AG04450 (cell line): ENCODE measurements around the gene CDHR5. TPM values are rescaled to one million over a fixed set of nuclear protein-coding genes. Genes with fewer than 3 reads are reported as not detected.

Experiments used
- CTCF ChIA-PET: fragments of 300-600, 350-600 bp; formaldehyde crosslinking; extraction: SDS; loops from one replicate; lab custom pipeline; 2022; ENCODE audit warnings: antibody characterized with exemption, inconsistent platforms; lab: Charles Lee
- POLR2A ChIA-PET: fragments of 350-600 bp; formaldehyde crosslinking; extraction: SDS; loops from one replicate; lab custom pipeline; 2021; ENCODE audit warnings: antibody characterized with exemption, inconsistent platforms; lab: Yijun Ruan, JAX
- DNase-seq: peaks from one replicate; pipeline ENCODE4 v3.0.0-alpha.2; 2011; ENCODE audit warnings: low read depth, low spot score
- H3K27ac ChIP-seq: one replicate; pipeline ENCODE4 v1.5.1; 2012; ENCODE audit warnings: low read depth, low read length, control low read depth
- H3K27me3 ChIP-seq: one replicate; pipeline ENCODE4 v1.6.0; 2012; ENCODE audit warnings: low read length; ENCODE audit not compliant: control insufficient read depth, insufficient read depth
- H3K4me3 ChIP-seq: 2 replicates; pipeline ENCODE4 v1.5.1; 2011; ENCODE audit warnings: mild to moderate bottlenecking, low read depth, low read length, control low read depth
- H3K9me3 ChIP-seq: 2 replicates; pipeline ENCODE4 v1.5.1; 2012; ENCODE audit warnings: low read length; ENCODE audit not compliant: control insufficient read depth, insufficient read depth
- polyA plus RNA-seq: library from polyadenylated mRNA; depleted of rRNA; stranded (reverse); fragments of >200 nt; gene quantifications from 2 replicates; pipeline ENCODE4 v1.2.3, GENCODE V29; 2011
- TF ChIP-seq, protein P1 (sequence below): IDR thresholded peaks from 2 replicates; pipeline ENCODE4 v1.5.1; 2011; ENCODE audit warnings: low read depth, low read length, control low read depth, inconsistent platforms

CDHR5 gene
- polyA plus RNA-seq, 1 experiment = not detected

DNA sequence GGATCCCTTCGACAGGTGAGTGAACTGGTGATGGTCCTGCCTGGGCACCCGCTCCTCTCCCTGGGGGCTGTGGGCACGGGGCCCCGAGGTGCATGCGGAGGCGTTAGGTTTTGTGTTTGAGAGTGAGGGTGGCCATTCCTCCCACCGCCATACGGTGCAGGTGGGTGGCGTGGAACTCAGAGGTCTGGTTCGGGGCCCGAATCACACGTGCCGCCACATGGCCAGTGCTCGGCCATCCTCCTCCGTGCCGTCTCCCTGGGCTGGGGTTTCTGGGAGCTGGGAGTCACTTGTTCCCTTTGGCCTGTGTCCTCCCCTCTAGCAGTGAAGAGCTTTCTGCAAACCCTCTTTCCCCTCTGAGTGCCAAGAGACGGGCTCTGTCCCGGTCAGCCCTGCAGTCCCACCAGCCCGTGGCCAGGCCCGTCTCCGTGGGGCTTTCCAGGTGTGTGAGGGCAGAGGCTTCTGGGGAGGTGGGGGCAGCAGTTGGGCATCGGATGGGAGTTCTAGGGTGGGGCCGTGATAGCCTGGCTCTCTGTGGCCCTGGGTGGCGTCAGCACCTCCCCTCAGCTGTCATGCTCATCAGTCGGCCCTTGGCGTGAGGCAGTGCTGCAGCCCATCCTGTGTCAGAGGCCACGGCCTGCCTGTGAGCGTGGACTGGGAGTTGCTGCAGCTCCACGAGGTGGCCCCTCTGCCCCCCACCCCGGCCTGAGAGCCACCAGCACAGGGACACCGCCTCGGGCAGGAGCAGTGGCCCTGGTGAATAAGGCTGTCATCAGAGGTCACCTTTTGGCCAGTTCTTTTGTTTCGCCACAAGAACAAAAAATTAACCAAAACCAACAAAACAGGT is 19.2 kb downstream of the CDHR5 start:
- POLR2A ChIA-PET = no interaction called here
- no peak for DNase-seq
- TF ChIP-seq, protein P1, sequence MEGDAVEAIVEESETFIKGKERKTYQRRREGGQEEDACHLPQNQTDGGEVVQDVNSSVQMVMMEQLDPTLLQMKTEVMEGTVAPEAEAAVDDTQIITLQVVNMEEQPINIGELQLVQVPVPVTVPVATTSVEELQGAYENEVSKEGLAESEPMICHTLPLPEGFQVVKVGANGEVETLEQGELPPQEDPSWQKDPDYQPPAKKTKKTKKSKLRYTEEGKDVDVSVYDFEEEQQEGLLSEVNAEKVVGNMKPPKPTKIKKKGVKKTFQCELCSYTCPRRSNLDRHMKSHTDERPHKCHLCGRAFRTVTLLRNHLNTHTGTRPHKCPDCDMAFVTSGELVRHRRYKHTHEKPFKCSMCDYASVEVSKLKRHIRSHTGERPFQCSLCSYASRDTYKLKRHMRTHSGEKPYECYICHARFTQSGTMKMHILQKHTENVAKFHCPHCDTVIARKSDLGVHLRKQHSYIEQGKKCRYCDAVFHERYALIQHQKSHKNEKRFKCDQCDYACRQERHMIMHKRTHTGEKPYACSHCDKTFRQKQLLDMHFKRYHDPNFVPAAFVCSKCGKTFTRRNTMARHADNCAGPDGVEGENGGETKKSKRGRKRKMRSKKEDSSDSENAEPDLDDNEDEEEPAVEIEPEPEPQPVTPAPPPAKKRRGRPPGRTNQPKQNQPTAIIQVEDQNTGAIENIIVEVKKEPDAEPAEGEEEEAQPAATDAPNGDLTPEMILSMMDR = no peak
- CTCF ChIA-PET = no interaction called here
- Histone ChIP-seq H3K9me3 (no peaks in the 10 kb centered on the region; the same call in 1 of the 2 replicates), H3K27ac (no peak overlapping the region), H3K4me3 (no peak overlapping the region), H3K27me3 (no peaks in the 10 kb centered on the region)

DNA sequence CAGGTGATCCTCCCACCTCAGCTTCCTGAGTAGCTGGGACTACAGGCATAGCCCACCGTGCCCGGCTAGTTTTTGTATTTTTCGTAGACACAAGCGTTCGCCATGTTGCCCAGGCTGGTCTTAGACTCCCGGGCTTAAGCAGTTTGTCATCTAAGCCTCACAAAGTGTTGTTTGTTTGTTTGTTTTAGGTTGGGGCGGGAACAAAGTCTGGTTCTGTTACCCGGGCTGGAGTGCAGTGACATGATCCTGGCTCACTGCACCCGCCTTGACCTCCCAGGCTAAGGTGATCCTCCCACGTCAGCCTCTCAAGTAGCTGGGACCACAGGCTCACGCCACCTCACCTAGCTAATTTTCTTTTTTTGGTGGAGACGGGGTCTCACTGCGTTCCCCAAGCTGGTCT is 21.6 kb downstream of the CDHR5 start:
- Histone ChIP-seq H3K4me3 (no peak overlapping the region), H3K9me3 (no peaks in the 10 kb centered on the region; the same call in 1 of the 2 replicates), H3K27me3 (no peaks in the 10 kb centered on the region), H3K27ac (no peak overlapping the region)
- no peak for DNase-seq
- POLR2A ChIA-PET = no interaction called here
- CTCF ChIA-PET = no interaction called here
- TF ChIP-seq, protein P1 = no peak

DNA sequence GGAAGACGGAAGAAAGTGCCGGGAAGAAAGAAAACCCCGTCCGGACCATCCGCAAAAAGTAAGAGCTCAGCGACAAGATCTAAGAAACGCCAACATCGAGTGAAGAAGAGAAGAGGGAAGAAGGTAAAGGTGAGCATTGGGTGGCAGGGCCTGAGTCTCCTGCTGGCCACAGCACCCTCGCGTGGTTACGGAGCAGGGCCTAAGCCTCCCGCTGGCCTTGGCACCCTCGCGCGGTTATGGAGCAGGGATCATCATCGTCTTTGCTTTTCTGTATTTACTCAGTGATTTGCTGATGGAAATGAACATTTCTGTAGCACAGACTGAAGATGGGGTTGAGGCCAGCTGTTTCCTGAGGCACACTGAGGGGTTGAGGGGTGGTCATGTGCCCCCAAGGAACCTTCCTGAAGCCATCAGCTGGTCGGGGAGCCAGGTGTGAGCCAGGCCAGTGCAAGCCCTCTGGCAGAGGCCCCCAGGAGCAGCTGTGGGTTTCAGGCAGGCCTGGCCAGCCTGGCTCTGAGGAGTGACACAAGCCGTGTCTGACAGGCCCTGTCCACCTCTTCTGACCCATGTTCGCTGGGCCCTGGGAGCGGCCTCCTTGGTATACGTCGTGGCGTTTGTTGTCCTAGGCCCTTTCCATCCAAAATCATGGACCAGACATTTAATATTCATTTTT is 23.0 kb downstream of the CDHR5 start:
- Histone ChIP-seq H3K27ac (no peak overlapping the region), H3K27me3 (no peaks in the 10 kb centered on the region), H3K4me3 (no peak overlapping the region), H3K9me3 (no peaks in the 10 kb centered on the region; the same call in 1 of the 2 replicates)
- CTCF ChIA-PET = no interaction called here
- DNase-seq = no peak
- TF ChIP-seq, protein P1 = no peak
- POLR2A ChIA-PET = no interaction called here

DNA sequence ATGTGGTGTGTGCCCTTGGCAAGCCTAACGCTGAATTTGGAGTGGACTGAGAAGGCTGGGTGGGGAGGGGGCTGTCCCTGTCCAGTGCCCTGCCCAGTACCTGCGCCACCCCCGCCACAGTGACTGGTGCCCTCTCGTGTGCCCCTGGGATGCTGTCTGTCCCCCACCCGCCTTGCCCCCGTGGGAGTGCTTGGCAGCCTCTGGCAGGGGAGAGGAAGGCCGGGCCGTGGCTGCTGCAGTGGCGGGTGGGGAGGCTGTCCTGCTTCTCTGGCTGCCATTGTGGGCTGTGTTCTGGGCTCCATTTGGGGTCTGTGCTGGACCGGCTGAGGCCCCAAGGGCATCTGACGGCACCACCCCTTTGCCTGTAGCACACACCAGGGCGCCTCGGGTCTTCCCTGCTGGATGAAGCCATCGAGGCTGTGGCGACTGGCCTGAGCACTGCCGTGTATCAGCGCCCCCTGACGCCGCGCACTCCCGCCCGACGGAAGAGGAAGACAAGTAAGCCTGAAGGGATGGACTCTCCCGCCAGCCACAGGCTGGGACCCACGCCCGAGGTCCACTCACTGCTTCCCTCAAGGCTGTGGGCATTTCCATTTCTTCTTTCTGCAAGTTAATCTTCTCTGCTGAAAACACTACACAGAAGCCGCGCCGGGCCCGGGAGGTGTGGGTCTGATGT is 26.6 kb downstream of the CDHR5 start:
- Histone ChIP-seq H3K27ac (no peak overlapping the region), H3K27me3 (no peaks in the 10 kb centered on the region), H3K4me3 (no peak overlapping the region), H3K9me3 (no peaks in the 10 kb centered on the region; the same call in 1 of the 2 replicates)
- ChIA-PET POLR2A (no interaction called here), CTCF (no interaction called here)
- no peak for DNase-seq
- TF ChIP-seq, protein P1 = no peak
